HUES6 (cell line): ENCODE data around the gene DPF1.
"Not testable (repeated sequence)": the region's sequence is repeated elsewhere in the genome, so short reads cannot be mapped to it uniquely, and the experiment has no call there.

ENCODE experiments used
- H3K27ac ChIP-seq: 2 replicates; pipeline ENCODE4 v1.7.0; 2013; ENCODE audit warnings: low read depth, mild to moderate bottlenecking, low read length, inconsistent platforms
- H3K27me3 ChIP-seq: 2 replicates; pipeline ENCODE4 v1.6.1; 2013; ENCODE audit warnings: low read length; ENCODE audit not compliant: control insufficient read depth, insufficient read depth
- H3K36me3 ChIP-seq: 2 replicates; pipeline ENCODE4 v1.6.1; 2013; ENCODE audit warnings: low read length; ENCODE audit not compliant: control insufficient read depth, insufficient read depth
- H3K4me1 ChIP-seq: 2 replicates; pipeline ENCODE4 v1.6.1; 2013; ENCODE audit warnings: low read length; ENCODE audit not compliant: control insufficient read depth, insufficient read depth
- H3K4me3 ChIP-seq: 2 replicates; pipeline ENCODE4 v1.5.1; 2013; ENCODE audit warnings: low read depth, low read length
- H3K9ac ChIP-seq: one replicate; pipeline ENCODE4 v1.6.1; 2013; ENCODE audit warnings: mild to moderate bottlenecking, low read length
- H3K9me3 ChIP-seq: 2 replicates; pipeline ENCODE4 v1.6.1; 2013; ENCODE audit warnings: low read depth, low read length; ENCODE audit not compliant: control insufficient read depth, insufficient read depth

Gene DPF1

DNA sequence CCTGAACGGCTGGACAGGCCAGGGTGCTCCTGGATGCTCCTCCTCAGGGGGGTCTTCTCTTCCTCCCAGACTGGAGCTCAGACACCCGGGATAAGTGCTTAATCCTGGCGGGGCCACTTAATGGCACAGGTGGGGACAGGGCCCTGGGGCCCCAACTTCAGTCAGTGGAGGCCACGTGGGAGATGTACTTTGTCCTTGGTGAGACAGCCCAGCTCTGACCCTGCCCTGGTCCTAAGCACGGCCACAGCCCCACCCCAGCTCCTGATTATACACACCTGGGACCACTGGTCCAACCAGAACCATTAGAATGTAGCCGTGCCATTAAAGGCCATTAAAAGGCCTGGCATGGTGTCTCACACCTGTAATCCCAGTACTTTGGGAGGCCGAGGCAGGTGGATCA is 24.4 kb upstream of the DPF1 start:
- Histone ChIP-seq H3K9me3 (no peaks in the 10 kb centered on the region), H3K36me3 (no peaks in the 10 kb centered on the region), H3K27ac (no peak overlapping the region), H3K4me1 (peaks cover 31% of the 10 kb centered on the region), H3K9ac (no peak overlapping the region), H3K4me3 (no peak overlapping the region), H3K27me3 (no peaks in the 10 kb centered on the region)

DNA sequence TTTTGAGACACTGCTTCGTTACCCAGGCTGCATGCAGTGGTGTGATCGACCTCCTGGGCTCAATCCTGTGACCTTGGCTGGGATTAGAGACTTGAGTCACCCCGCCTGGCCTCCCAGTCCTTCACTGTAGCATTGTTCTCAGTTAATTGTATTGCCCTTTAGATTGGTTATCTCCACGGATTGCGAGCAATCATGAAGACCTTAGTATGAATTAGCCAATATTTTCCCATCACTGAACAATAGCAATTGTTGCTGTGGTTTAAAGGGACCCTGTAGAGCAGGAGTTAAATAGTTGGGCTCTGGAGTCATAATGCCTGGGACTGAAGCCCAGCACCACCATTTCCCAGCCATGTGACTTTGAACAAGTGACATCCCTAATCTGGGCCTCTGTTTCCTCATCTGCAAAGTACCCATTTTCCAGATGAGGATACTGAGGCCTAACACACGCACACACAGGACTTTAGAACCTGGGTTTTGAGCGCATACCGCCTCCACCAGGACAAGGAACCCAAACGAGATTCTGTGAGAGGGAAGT is 23.8 kb upstream of the DPF1 start:
- no peak overlapping the region for H3K9ac ChIP-seq
- peaks cover 26% of the 10 kb centered on the region for H3K4me1 ChIP-seq
- no peaks in the 10 kb centered on the region for H3K27me3 ChIP-seq
- H3K4me3 ChIP-seq: no peak overlapping the region
- H3K27ac ChIP-seq: no peak overlapping the region
- H3K9me3 ChIP-seq: no peaks in the 10 kb centered on the region
- no peaks in the 10 kb centered on the region for H3K36me3 ChIP-seq

- no peak overlapping the region for H3K9ac ChIP-seq
- no peaks in the 10 kb centered on the region for H3K9me3 ChIP-seq
- peaks cover 20% of the 10 kb centered on the region for H3K4me1 ChIP-seq
- no peak overlapping the region for H3K27ac ChIP-seq
- no peaks in the 10 kb centered on the region for H3K27me3 ChIP-seq
- no peaks in the 10 kb centered on the region for H3K36me3 ChIP-seq
- no peak overlapping the region for H3K4me3 ChIP-seq
Observed at GRCh38 chr19:38247126-38247525, 23.1 kb upstream of the DPF1 start.

- Histone ChIP-seq H3K4me1 (peaks cover 11% of the 10 kb centered on the region), H3K9me3 (no peaks in the 10 kb centered on the region), H3K27ac (no peak overlapping the region), H3K36me3 (no peaks in the 10 kb centered on the region), H3K27me3 (no peaks in the 10 kb centered on the region), H3K4me3 (no peak overlapping the region), H3K9ac (no peak overlapping the region)
Observed at GRCh38 chr19:38245826-38246498, 21.9 kb upstream of the DPF1 start.

DNA sequence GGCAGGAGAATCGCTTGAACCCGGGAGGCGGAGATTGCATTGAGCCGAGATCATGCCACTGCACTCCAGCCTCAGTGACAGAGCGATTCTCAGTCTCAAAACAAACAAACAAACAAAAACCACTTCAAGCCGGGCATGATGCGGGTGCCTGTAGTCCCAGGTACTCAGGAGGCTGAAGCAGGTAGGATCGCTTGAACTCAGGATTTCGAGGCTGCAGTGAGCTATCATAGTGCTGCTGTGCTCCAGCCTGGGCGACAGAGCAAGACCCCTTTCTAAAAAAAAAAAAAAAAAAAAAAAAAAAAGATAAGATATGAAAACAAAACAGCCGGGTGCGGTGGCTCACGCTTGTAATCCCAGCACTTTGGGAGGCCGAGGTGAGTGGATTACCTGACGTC is 19.3 kb upstream of the DPF1 start:
- no peaks in the 10 kb centered on the region for H3K9me3 ChIP-seq
- no peak overlapping the region for H3K4me3 ChIP-seq
- H3K9ac ChIP-seq: no peak overlapping the region
- no peaks in the 10 kb centered on the region for H3K27me3 ChIP-seq
- H3K4me1 ChIP-seq: peaks cover 4% of the 10 kb centered on the region; the same call in 1 of the 2 replicates
- no peak overlapping the region for H3K27ac ChIP-seq
- H3K36me3 ChIP-seq: no peaks in the 10 kb centered on the region

GRCh38 chr19:38239816-38240215 is 15.8 kb upstream of the DPF1 start:
- Histone ChIP-seq H3K36me3 (no peaks in the 10 kb centered on the region), H3K4me1 (peaks cover 2% of the 10 kb centered on the region; the same call in 1 of the 2 replicates), H3K27me3 (0 out of 2 replicates have a peak, but pooled peaks cover 2% of the 10 kb centered on the region), H3K27ac (no peak overlapping the region), H3K9ac (no peak overlapping the region), H3K4me3 (no peak overlapping the region), H3K9me3 (no peaks in the 10 kb centered on the region)

DNA sequence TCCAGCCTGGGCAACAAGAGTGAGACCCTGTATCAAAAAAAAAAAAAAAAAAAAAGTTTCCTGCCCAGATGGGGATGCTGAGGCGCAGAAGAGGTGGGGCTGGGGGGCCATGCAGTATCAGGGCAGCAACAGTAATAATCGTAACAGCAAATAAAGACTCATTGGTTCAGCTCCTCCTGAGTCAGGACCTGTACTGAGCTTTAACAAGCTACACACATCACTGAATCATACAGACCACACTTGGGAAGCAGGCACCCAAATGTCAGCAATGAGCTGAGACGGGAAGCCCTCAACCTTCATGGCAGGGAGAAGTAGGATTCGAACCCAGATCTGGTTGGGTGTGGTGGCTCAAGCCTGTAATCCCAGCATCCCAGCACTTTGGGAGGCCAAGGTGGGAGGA is 10.6 kb upstream of the DPF1 start:
- no peak overlapping the region for H3K4me3 ChIP-seq

DNA sequence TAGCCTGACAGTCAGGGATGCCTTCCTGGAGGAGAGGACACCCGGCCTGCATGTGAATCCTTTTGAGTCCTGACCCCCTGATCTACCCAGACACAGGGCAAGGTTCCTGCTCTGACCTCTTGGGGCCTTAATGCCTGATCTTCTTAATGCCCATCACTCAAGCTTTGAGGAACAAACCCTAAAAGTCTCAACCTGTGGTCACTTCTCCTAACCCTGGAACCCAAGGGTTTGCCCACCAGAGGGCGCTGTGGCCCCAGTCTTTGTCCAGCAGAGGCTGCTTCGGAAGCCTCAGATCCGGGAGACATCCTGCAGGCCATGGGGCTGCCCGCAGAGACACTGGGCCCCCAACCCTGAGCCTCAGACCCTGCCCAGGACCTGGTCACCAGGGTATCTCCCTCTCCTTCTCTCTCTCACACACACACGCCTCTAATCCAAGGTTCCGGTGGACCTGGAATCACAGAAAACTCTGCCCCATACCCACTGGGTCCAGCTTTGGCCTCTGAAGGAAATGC is 9.8 kb upstream of the DPF1 start:
- Histone ChIP-seq H3K27me3 (peaks cover 22% of the 10 kb centered on the region), H3K9ac (no peak overlapping the region), H3K27ac (no peak overlapping the region), H3K4me1 (no peaks in the 10 kb centered on the region), H3K36me3 (no peaks in the 10 kb centered on the region), H3K9me3 (no peaks in the 10 kb centered on the region), H3K4me3 (no peak overlapping the region)

More for the DNA sequence above, 10.6 kb upstream of the DPF1 start:
- H3K9me3 ChIP-seq: no peaks in the 10 kb centered on the region
- H3K4me1 ChIP-seq: no peaks in the 10 kb centered on the region
- H3K9ac ChIP-seq: no peak overlapping the region
- no peaks in the 10 kb centered on the region for H3K36me3 ChIP-seq
- peaks cover 18% of the 10 kb centered on the region for H3K27me3 ChIP-seq
- no peak overlapping the region for H3K27ac ChIP-seq

- Histone ChIP-seq H3K9me3 (no peaks in the 10 kb centered on the region), H3K27me3 (peaks cover 34% of the 10 kb centered on the region), H3K36me3 (no peaks in the 10 kb centered on the region), H3K4me1 (peaks cover 11% of the 10 kb centered on the region), H3K27ac (no peak overlapping the region), H3K9ac (no peak overlapping the region), H3K4me3 (no peak overlapping the region)
Observed at GRCh38 chr19:38231918-38232317, 7.9 kb upstream of the DPF1 start.

DNA sequence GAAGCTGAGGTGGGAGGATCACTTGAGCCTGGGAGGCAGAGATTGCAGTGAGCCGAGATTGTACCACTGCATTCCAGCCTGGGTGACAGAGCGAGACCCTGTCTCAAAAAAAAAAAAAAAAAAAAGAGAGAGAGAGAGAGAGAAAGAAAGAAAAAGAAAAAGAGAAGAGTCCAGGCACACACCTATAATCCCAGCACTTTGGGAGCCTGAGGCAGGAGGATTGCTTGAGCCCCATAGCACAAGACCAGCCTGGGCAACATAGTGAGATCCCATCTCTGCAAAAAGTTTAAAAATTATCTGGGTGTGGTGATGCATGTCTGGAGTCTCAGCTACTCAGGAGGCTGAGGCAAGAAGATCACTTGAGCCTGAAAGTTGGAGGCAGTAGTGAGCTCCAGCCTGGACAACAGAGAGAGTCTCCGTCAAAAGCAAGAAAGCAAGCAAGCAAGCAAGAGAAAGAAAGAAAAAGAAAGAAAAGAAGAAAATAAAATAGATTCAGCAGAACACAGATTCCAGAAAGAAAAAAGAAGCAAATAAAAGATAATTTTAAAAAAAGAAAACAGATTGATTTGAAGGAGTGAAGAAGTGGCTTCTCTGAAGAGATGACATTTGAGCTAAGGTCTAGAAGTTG is 6.6 kb upstream of the DPF1 start:
- not testable (repeated sequence) for H3K36me3 ChIP-seq, H3K9me3 ChIP-seq, H3K4me3 ChIP-seq, H3K27ac ChIP-seq, H3K9ac ChIP-seq
- H3K4me1 ChIP-seq: peaks cover 16% of the 10 kb centered on the region
- H3K27me3 ChIP-seq: peaks cover 32% of the 10 kb centered on the region

DNA sequence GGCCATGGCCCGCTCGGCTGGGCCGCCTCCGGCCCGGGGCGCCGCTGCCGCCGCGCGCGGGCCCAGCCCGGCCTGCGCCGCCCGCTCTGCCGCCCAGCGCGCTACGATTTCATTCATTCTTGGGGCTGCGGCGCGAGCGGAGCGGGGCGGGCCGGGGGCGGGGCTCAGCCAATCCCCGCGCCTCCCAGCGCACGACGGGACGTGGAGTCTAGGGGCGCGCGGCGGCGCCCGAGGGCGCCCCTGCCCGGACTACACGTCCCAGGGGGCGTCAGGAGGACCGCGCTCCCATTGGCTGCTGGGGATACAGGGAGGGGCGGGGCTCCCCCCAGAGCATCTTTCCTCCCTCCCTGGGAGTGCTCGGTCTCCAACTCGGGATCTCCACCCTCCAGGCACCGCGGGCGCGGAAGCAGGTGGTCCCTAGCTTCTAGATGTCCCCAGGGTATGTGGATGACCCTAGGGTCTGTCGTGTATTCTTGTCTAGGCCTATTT is 5.6 kb upstream of the DPF1 start:
- Histone ChIP-seq H3K36me3 (no peaks in the 10 kb centered on the region), H3K9me3 (no peaks in the 10 kb centered on the region), H3K4me3 (peak overlapping the region; percentile 6; the same call in 1 of the 2 replicates), H3K9ac (no peak overlapping the region), H3K27ac (no peak overlapping the region), H3K4me1 (peaks cover 16% of the 10 kb centered on the region), H3K27me3 (peaks cover 32% of the 10 kb centered on the region)
